Stimulated activated naive CD4-positive, alpha-beta T cell treated with Interleukin-2 at 50 U/mL for 16 hours (primary cell): ENCODE measurements around the gene KCNH8.

Source experiments
- DNase-seq: peaks from one replicate; lab custom pipeline; 2025; lab: John Stamatoyannopoulos, UW

KCNH8 gene

GRCh38 chr3:19250959-19251610 is 102.8 kb downstream of the KCNH8 start:
- no peak for DNase-seq

GRCh38 chr3:19254189-19254588 is 105.9 kb downstream of the KCNH8 start:
- DNase-seq: no peak

GRCh38 chr3:19254784-19255338 is 106.6 kb downstream of the KCNH8 start:
- DNase-seq: no peak

- DNase-seq: no peak
Observed at GRCh38 chr3:19256313-19256712, 108.0 kb downstream of the KCNH8 start.

GRCh38 chr3:19263606-19264005 is 115.3 kb downstream of the KCNH8 start:
- no peak for DNase-seq

- no peak for DNase-seq
Observed at GRCh38 chr3:19264424-19264823, 116.1 kb downstream of the KCNH8 start.

- no peak for DNase-seq
Observed at GRCh38 chr3:19267040-19267439, 118.7 kb downstream of the KCNH8 start.

GRCh38 chr3:19270481-19270880 is 122.2 kb downstream of the KCNH8 start:
- DNase-seq: no peak

GRCh38 chr3:19272296-19272695 is 124.0 kb downstream of the KCNH8 start:
- DNase-seq: no peak

GRCh38 chr3:19273091-19273490 is 124.8 kb downstream of the KCNH8 start:
- DNase-seq: no peak

- no peak for DNase-seq
Observed at GRCh38 chr3:19274576-19274975, 126.3 kb downstream of the KCNH8 start.

- no peak for DNase-seq
Observed at GRCh38 chr3:19284974-19285373, 136.7 kb downstream of the KCNH8 start.

- DNase-seq: no peak
Observed at GRCh38 chr3:19293295-19293694, 145.0 kb downstream of the KCNH8 start.

GRCh38 chr3:19295208-19295607 is 146.9 kb downstream of the KCNH8 start:
- no peak for DNase-seq

GRCh38 chr3:19331931-19332330 is 183.6 kb downstream of the KCNH8 start:
- no peak for DNase-seq

- no peak for DNase-seq
Observed at GRCh38 chr3:19334120-19334519, 185.8 kb downstream of the KCNH8 start.

GRCh38 chr3:19338769-19339168 is 190.5 kb downstream of the KCNH8 start:
- no peak for DNase-seq

- no peak for DNase-seq
Observed at GRCh38 chr3:19342389-19342788, 194.1 kb downstream of the KCNH8 start.

GRCh38 chr3:19346759-19347158 is 198.4 kb downstream of the KCNH8 start:
- no peak for DNase-seq

GRCh38 chr3:19347671-19348070 is 199.4 kb downstream of the KCNH8 start:
- DNase-seq: no peak

- DNase-seq: no peak
Observed at GRCh38 chr3:19348500-19348899, 200.2 kb downstream of the KCNH8 start.

- DNase-seq: no peak
Observed at GRCh38 chr3:19348941-19349564, 200.7 kb downstream of the KCNH8 start.

GRCh38 chr3:19357947-19358346 is 209.6 kb downstream of the KCNH8 start:
- DNase-seq: no peak

GRCh38 chr3:19363071-19363470 is 214.8 kb downstream of the KCNH8 start:
- DNase-seq: no peak
